DND-41 (cell line): Measurements from ENCODE around the gene OLFML2A.
A peak's percentile ranks its signal among the peaks of the same experiment; 100 is the strongest.

Experiments
- EZH2 ChIP-seq: IDR thresholded peaks from 3 replicates; pipeline ENCODE4 v1.6.1; 2012; ENCODE audit warnings: borderline replicate concordance, low read depth, mild to moderate bottlenecking, moderate library complexity, low read length, inconsistent platforms; ENCODE audit not compliant: severe bottlenecking
- TF ChIP-seq, protein P1 (sequence below): IDR thresholded peaks from 2 replicates; pipeline ENCODE4 v1.5.1; 2012; ENCODE audit warnings: borderline replicate concordance, low read length, moderate library complexity, mild to moderate bottlenecking; ENCODE audit not compliant: poor library complexity, severe bottlenecking; ENCODE audit errors: extremely low read depth

DNA sequence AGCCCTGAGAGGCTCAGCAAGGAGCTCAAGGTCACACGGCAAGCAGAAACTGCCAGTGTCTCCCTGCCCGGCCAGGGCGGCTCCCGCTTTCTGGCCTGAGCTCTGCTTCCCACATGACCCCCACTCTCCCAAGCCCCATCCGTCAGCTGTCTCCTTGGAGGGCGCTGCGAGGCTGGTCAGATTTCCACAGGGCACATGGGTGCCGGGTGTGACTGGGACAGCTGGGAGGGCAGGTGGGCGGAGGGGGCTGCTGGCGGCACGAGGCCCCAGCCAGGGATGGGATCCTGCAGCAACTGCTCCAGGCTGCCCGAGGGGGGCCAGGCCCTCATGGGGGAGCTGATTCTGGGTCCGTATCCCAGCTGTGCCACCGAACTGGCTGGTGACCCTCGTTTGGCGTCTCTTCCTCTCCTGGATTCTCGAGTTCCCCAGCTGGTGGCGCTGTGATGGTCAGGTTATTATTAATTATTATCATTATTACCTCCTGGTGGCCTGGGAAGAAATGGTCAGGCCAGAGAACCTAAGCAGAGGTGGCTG lies 63.4 kb downstream of the OLFML2A start:
- TF ChIP-seq, protein P1, sequence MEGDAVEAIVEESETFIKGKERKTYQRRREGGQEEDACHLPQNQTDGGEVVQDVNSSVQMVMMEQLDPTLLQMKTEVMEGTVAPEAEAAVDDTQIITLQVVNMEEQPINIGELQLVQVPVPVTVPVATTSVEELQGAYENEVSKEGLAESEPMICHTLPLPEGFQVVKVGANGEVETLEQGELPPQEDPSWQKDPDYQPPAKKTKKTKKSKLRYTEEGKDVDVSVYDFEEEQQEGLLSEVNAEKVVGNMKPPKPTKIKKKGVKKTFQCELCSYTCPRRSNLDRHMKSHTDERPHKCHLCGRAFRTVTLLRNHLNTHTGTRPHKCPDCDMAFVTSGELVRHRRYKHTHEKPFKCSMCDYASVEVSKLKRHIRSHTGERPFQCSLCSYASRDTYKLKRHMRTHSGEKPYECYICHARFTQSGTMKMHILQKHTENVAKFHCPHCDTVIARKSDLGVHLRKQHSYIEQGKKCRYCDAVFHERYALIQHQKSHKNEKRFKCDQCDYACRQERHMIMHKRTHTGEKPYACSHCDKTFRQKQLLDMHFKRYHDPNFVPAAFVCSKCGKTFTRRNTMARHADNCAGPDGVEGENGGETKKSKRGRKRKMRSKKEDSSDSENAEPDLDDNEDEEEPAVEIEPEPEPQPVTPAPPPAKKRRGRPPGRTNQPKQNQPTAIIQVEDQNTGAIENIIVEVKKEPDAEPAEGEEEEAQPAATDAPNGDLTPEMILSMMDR: peak; percentile 49
- no peak for TF ChIP-seq EZH2
